ENCODE data around the gene PROS1.

DNA sequence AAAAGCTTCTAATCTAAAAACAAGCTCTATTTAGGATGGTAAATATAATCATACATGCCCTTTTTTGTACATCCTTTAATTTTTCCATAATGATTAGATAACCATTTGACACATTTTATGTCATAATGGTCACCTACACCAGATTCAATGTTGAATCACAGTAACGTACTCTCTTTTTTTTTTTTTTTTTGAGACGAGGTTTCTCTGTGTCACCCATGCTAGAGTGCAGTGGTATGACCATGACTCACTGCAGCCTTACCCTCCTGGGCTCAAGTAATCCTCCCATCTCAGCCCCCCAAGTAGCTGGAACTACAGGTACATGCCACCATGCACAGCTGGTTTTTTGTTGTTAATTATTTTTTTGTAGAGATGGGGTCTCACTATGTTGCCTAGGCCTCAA is 49.2 kb downstream of the PROS1 start:
- TF ChIP-seq, protein P1, sequence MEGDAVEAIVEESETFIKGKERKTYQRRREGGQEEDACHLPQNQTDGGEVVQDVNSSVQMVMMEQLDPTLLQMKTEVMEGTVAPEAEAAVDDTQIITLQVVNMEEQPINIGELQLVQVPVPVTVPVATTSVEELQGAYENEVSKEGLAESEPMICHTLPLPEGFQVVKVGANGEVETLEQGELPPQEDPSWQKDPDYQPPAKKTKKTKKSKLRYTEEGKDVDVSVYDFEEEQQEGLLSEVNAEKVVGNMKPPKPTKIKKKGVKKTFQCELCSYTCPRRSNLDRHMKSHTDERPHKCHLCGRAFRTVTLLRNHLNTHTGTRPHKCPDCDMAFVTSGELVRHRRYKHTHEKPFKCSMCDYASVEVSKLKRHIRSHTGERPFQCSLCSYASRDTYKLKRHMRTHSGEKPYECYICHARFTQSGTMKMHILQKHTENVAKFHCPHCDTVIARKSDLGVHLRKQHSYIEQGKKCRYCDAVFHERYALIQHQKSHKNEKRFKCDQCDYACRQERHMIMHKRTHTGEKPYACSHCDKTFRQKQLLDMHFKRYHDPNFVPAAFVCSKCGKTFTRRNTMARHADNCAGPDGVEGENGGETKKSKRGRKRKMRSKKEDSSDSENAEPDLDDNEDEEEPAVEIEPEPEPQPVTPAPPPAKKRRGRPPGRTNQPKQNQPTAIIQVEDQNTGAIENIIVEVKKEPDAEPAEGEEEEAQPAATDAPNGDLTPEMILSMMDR (IDR thresholded peaks at IDR 0.05) = no peak
- no peak for TF ChIP-seq EP300 (IDR thresholded peaks at IDR 0.05; ENCODE audit: low read depth)
- no peak for TF ChIP-seq POLR2A (IDR thresholded peaks at IDR 0.05)
